Spinal cord (tissue), 10 donors: Measurements from ENCODE around the gene KLHL40. TPM values are rescaled to one million over a fixed set of nuclear protein-coding genes. Genes with fewer than 3 reads are reported as not detected.

ENCODE experiments used
- DNase-seq, 6 donors: peaks; one replicate each; pipeline versions ENCODE4 v3.0.0 to v3.0.0-alpha.2; 2013 to 2015; ENCODE audit warnings: low spot score in 6 of 6, low read depth in 4 of 6
- H3K27ac ChIP-seq: one replicate; pipeline ENCODE4 v1.5.1; 2013; ENCODE audit warnings: low read depth, low read length, control low read depth
- H3K27me3 ChIP-seq: one replicate; pipeline ENCODE4 v1.6.1; 2013; ENCODE audit warnings: low read length; ENCODE audit not compliant: control insufficient read depth, insufficient read depth
- H3K36me3 ChIP-seq: one replicate; pipeline ENCODE4 v1.6.1; 2013; ENCODE audit warnings: low read length; ENCODE audit not compliant: control insufficient read depth, insufficient read depth
- H3K4me1 ChIP-seq: one replicate; pipeline ENCODE4 v1.6.1; 2013; ENCODE audit warnings: low read length; ENCODE audit not compliant: control insufficient read depth, insufficient read depth
- H3K4me3 ChIP-seq: one replicate; pipeline ENCODE4 v1.5.1; 2013; ENCODE audit warnings: low read depth, low read length, control low read depth
- H3K9me3 ChIP-seq: one replicate; pipeline ENCODE4 v1.6.1; 2013; ENCODE audit warnings: low read length; ENCODE audit not compliant: control insufficient read depth, insufficient read depth
- WGBS: methylation state at CpG from one replicate; pipeline ENCODE4 v1.1.5; 2013; ENCODE audit warnings: missing lambda C conversion rate; ENCODE audit not compliant: insufficient coverage; 5-methylcytosine and 5-hydroxymethylcytosine counted together
- polyA plus RNA-seq, 2 donors: library from polyadenylated mRNA; unstranded; fragments of 120-200 nt; gene quantifications; one replicate each; pipeline ENCODE4 v1.2.1, GENCODE V29; 2013; ENCODE audit not compliant: insufficient read length in 2 of 2
- total RNA-seq, 2 donors: library from RNA; depleted of rRNA in 1 of 2; stranded (reverse); fragments of 120-200 nt in 1 of 2; fragments of >200 nt in 1 of 2; gene quantifications; one replicate each; pipeline versions ENCODE4 v1.2.3 to v1.2.4, GENCODE V29; 2013 to 2014
- donor health status: healthy.

KLHL40 gene
- total and polyA plus RNA-seq, 4 donors, result 0.11 to 0.38 (median 0.21) TPM; not detected in 1

GRCh38 chr3:42688016-42688415 lies 2.7 kb downstream of the KLHL40 start:
- H3K27ac ChIP-seq, result no peak overlapping the region
- H3K4me3 ChIP-seq, result no peak overlapping the region
- H3K36me3 ChIP-seq, result no peaks in the 10 kb centered on the region
- no peaks in the 10 kb centered on the region for H3K9me3 ChIP-seq
- H3K4me1 ChIP-seq, result peaks cover 7% of the 10 kb centered on the region
- 92% methylated on average over 12 of the region's 15 CpGs for WGBS
- no peak for DNase-seq
- H3K27me3 ChIP-seq, result peaks cover 7% of the 10 kb centered on the region

GRCh38 chr3:42688487-42689420 lies 3.4 kb downstream of the KLHL40 start:
- Histone ChIP-seq H3K4me3 (no peak overlapping the region), H3K4me1 (peaks cover 7% of the 10 kb centered on the region), H3K27me3 (peaks cover 7% of the 10 kb centered on the region), H3K9me3 (no peaks in the 10 kb centered on the region), H3K27ac (no peak overlapping the region), H3K36me3 (no peaks in the 10 kb centered on the region)
- WGBS, result 91% methylated on average over 18 of the region's 22 CpGs
- no peak for DNase-seq

DNA sequence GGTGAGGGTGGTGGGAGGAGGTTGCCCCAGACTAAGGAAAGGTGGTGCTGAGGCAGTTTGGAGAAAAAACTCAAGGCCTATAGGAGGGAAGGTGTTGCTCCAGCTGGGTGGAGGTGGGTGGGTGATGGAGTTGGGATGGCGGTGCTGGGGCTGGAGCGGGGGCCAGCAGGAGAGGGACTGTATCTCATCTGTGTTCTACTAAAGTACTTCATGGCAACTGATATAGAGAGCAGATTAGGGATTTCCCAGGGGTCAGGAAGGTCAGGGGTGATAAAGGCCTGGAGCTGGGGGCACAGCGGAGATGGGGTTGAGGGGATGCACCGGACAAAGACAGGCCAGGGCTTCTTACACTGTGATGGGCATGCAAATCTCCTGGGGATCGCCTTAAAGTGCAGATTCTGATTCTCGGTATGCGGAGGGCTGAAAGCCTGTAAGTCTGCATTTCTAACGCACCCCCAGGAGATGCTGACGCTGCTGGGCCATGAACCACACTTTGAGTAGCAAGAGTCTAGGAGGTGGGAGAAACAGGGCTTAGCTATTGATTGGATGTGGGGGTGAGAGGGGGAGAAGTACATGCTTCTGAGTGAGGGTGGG lies 4.2 kb downstream of the KLHL40 start:
- Histone ChIP-seq H3K4me3 (no peak overlapping the region), H3K27ac (no peak overlapping the region), H3K36me3 (no peaks in the 10 kb centered on the region), H3K27me3 (peaks cover 7% of the 10 kb centered on the region), H3K4me1 (peaks cover 7% of the 10 kb centered on the region), H3K9me3 (no peaks in the 10 kb centered on the region)
- DNase-seq, result no peak
- WGBS, result 53% methylated on average over 9 of the region's 9 CpGs

DNA sequence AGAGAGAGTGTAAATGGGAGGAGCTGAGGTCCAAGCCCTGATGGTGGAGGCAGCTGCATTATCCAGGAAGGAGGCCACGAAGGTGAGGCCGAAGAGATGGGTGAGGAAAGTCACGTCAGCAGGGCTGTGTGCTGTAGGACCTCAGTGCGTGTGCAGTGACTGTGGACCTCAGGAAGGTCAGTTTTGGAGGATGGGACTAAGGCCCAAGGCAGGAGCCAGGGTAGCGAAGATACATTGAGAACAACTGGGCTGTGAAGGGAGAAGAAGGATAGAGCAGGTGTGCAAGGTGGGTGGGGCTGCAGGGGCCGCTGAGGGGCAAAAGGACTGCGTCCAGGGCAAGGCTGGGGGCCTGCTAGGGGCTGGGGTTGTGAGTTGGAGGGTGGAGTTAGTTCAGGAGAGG lies 4.9 kb downstream of the KLHL40 start:
- H3K27ac ChIP-seq, result no peak overlapping the region
- H3K27me3 ChIP-seq, result peaks cover 4% of the 10 kb centered on the region
- H3K4me3 ChIP-seq, result no peak overlapping the region
- peaks cover 7% of the 10 kb centered on the region for H3K4me1 ChIP-seq
- H3K9me3 ChIP-seq, result no peaks in the 10 kb centered on the region
- DNase-seq, result no peak
- WGBS, result 86% methylated on average over 7 of the region's 7 CpGs
- H3K36me3 ChIP-seq, result no peaks in the 10 kb centered on the region

GRCh38 chr3:42690766-42691680 lies 5.7 kb downstream of the KLHL40 start:
- Histone ChIP-seq H3K27me3 (no peaks in the 10 kb centered on the region), H3K9me3 (no peaks in the 10 kb centered on the region), H3K36me3 (no peaks in the 10 kb centered on the region), H3K4me3 (no peak overlapping the region), H3K27ac (no peak overlapping the region), H3K4me1 (no peaks in the 10 kb centered on the region)
- DNase-seq, result no peak
- WGBS, result 85% methylated on average over 8 of the region's 10 CpGs

- Histone ChIP-seq H3K27me3 (no peaks in the 10 kb centered on the region), H3K36me3 (no peaks in the 10 kb centered on the region), H3K4me3 (no peak overlapping the region), H3K4me1 (no peaks in the 10 kb centered on the region), H3K9me3 (no peaks in the 10 kb centered on the region), H3K27ac (no peak overlapping the region)
- DNase-seq, result no peak
- 77% methylated on average over 6 of the region's 13 CpGs for WGBS
Measured at GRCh38 chr3:42691816-42692666, 6.7 kb downstream of the KLHL40 start.

DNA sequence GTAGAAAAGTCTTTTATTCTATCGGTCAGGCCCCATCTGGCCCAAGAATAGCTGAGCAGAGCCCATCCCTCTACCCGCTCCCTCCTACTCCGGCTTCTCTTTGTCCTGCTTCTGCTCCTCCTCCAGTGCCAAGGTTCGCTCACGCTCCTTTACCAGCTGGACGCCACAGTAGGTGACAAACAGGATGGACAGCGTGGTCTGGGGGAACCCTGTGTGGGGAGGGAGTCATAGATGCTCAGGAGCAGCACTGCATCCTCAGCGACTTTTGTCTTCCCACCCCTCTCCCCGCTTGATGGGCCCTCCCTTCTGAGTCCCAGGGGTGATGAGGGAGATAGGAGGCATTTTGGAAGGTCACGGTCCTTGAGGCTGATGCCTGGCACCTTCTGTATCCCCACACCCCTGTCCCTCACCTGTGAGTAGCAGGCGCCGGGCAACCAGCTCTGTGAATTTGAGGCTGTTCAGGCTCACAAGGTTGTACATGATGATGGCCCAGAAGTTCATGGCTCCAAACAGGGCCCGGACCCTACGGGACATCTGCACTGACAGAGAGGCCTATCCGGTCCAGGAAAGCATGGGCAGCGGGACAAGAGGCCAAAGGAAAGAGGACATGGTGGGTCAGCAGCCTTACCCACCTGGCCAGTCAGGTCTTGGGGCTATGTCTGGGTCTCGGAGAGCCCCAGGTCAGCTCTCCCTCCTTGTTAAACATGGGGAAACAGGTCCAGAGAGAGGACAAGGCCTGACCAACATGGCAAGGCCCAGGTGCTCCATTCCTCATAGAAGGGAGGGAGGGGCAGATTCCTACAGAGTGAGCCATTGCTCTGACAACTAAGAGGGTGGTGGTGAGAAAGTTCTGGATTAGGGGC lies 7.6 kb downstream of the KLHL40 start:
- no peak overlapping the region for H3K27ac ChIP-seq
- no peaks in the 10 kb centered on the region for H3K36me3 ChIP-seq

GRCh38 chr3:42693530-42693930 lies 8.2 kb downstream of the KLHL40 start:
- Histone ChIP-seq H3K9me3 (no peaks in the 10 kb centered on the region), H3K27me3 (no peaks in the 10 kb centered on the region), H3K4me1 (no peaks in the 10 kb centered on the region), H3K27ac (no peak overlapping the region), H3K4me3 (no peak overlapping the region), H3K36me3 (no peaks in the 10 kb centered on the region)
- DNase-seq, result no peak
- 82% methylated on average over 3 of the region's 4 CpGs for WGBS

More for the DNA sequence above, 7.6 kb downstream of the KLHL40 start:
- Histone ChIP-seq H3K27me3 (no peaks in the 10 kb centered on the region), H3K4me3 (no peak overlapping the region), H3K4me1 (no peaks in the 10 kb centered on the region), H3K9me3 (no peaks in the 10 kb centered on the region)
- WGBS, result 95% methylated on average over 6 of the region's 17 CpGs
- DNase-seq, result no peak
